GM06990 (cell line): ENCODE measurements around the gene DNAJB9.
"Not testable (repeated sequence)": the region's sequence is repeated elsewhere in the genome, so short reads cannot be mapped to it uniquely, and the experiment has no call there.

Source experiments
- DNase-seq: peaks from one replicate; pipeline ENCODE4 v3.0.0-alpha.2; 2011; ENCODE audit not compliant: insufficient read length; ENCODE audit errors: extremely low read depth
- H3K27me3 ChIP-seq: replicated peaks from 2 replicates; pipeline ENCODE4 v1.6.0; 2011; ENCODE audit warnings: low read length; ENCODE audit not compliant: control insufficient read depth, insufficient read depth
- H3K36me3 ChIP-seq: 2 replicates; pipeline ENCODE4 v1.5.1; 2011; ENCODE audit warnings: low read length; ENCODE audit not compliant: control insufficient read depth, insufficient read depth
- H3K4me3 ChIP-seq: replicated peaks from 2 replicates; pipeline ENCODE4 v1.5.1; 2011; ENCODE audit warnings: low read depth, mild to moderate bottlenecking, control low read depth, low read length
- TF ChIP-seq, protein P1 (sequence below): IDR thresholded peaks from 2 replicates; pipeline ENCODE4 v1.5.1; 2011; ENCODE audit warnings: low read length, control low read depth, mild to moderate bottlenecking, inconsistent platforms; ENCODE audit not compliant: insufficient read depth, poor library complexity, severe bottlenecking

DNAJB9 gene

DNA sequence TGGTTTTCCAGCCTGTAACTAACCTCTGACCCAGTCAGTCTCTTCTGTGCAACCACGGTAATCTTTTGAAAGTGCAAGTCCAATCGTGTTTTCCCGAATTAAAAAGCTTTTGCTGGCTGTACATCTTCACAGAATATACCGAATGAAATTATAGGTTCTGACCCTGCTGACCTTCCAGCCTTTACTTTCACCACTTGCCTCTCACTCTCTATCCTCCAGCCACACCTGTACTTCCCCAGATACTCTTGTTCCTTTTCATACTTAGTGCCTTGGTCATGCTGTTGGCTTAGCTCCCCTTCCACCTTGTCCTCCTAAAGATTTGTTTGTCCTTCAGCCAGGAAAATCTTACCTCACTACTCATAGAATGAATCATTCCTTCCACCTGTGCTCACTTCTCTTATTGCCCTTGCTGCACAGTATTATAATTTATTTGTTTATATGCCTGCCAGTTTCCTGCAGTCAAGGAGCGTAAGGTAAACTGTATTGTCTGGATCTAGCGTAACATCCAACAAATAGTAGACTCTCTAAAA is 41.4 kb upstream of the DNAJB9 start:
- DNase-seq = no peak
- TF ChIP-seq, protein P1, sequence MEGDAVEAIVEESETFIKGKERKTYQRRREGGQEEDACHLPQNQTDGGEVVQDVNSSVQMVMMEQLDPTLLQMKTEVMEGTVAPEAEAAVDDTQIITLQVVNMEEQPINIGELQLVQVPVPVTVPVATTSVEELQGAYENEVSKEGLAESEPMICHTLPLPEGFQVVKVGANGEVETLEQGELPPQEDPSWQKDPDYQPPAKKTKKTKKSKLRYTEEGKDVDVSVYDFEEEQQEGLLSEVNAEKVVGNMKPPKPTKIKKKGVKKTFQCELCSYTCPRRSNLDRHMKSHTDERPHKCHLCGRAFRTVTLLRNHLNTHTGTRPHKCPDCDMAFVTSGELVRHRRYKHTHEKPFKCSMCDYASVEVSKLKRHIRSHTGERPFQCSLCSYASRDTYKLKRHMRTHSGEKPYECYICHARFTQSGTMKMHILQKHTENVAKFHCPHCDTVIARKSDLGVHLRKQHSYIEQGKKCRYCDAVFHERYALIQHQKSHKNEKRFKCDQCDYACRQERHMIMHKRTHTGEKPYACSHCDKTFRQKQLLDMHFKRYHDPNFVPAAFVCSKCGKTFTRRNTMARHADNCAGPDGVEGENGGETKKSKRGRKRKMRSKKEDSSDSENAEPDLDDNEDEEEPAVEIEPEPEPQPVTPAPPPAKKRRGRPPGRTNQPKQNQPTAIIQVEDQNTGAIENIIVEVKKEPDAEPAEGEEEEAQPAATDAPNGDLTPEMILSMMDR = no peak
- no peak overlapping the region for H3K4me3 ChIP-seq

GRCh38 chr7:108529341-108529740 is 40.3 kb upstream of the DNAJB9 start:
- TF ChIP-seq, protein P1 = no peak
- Histone ChIP-seq H3K4me3 (no peak overlapping the region), H3K36me3 (no peaks in the 10 kb centered on the region), H3K27me3 (no peaks in the 10 kb centered on the region)
- DNase-seq = no peak

More for the DNA sequence above, 41.4 kb upstream of the DNAJB9 start:
- Histone ChIP-seq H3K27me3 (no peaks in the 10 kb centered on the region), H3K36me3 (no peaks in the 10 kb centered on the region)

DNA sequence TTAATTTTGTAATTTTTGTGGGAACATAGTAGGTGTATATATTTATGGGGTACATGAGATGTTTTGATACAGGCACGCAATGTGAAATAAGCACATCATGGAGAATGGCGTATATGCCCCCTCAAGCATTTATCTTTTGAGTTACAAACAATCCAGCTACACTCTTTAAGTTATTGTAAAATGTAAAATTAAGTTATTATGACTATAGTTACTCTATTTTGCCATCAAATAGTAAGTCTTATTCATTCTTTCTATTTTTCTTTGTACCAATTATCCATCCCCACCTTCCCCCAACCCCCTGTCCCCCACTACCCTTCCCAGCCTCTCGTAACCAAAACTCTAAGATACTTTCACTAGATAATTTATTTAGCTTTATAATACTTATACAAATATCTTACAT is 36.0 kb upstream of the DNAJB9 start:
- TF ChIP-seq, protein P1 = no peak
- no peaks in the 10 kb centered on the region for H3K36me3 ChIP-seq
- no peak for DNase-seq
- no peak overlapping the region for H3K4me3 ChIP-seq
- no peaks in the 10 kb centered on the region for H3K27me3 ChIP-seq

- Histone ChIP-seq H3K27me3 (no peaks in the 10 kb centered on the region), H3K4me3 (no peak overlapping the region), H3K36me3 (no peaks in the 10 kb centered on the region)
- TF ChIP-seq, protein P1 = no peak
- no peak for DNase-seq
Measured at GRCh38 chr7:108535257-108535656, 34.4 kb upstream of the DNAJB9 start.

- H3K4me3 ChIP-seq = no peak overlapping the region
- TF ChIP-seq, protein P1 = no peak
- no peaks in the 10 kb centered on the region for H3K36me3 ChIP-seq
- no peaks in the 10 kb centered on the region for H3K27me3 ChIP-seq
- no peak for DNase-seq
Measured at GRCh38 chr7:108535744-108536143, 33.9 kb upstream of the DNAJB9 start.

GRCh38 chr7:108537229-108537628 is 32.4 kb upstream of the DNAJB9 start:
- no peak for DNase-seq
- TF ChIP-seq, protein P1 = no peak
- H3K4me3 ChIP-seq = no peak overlapping the region
- no peaks in the 10 kb centered on the region for H3K36me3 ChIP-seq
- no peaks in the 10 kb centered on the region for H3K27me3 ChIP-seq

DNA sequence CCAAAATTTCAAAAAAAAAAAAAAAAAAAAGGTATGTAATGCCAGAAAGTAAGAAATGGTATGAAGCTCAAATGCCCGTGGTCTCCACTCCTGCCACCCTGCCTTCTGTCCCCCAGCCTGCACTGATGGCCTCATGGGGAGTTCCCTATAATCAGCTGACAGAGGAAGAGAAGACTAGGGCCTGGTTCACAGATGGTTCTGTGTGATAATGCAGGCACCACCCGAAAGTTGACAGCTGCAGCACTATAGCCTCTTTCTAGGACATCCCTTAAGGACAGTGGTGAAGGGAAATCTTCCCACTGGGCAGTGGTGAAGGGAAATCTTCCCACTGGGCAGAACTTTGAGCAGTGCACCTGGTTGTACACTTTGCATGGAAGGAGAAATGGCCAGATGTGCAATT is 31.4 kb upstream of the DNAJB9 start:
- H3K4me3 ChIP-seq, H3K36me3 ChIP-seq, H3K27me3 ChIP-seq, DNase-seq: not testable (repeated sequence)

DNA sequence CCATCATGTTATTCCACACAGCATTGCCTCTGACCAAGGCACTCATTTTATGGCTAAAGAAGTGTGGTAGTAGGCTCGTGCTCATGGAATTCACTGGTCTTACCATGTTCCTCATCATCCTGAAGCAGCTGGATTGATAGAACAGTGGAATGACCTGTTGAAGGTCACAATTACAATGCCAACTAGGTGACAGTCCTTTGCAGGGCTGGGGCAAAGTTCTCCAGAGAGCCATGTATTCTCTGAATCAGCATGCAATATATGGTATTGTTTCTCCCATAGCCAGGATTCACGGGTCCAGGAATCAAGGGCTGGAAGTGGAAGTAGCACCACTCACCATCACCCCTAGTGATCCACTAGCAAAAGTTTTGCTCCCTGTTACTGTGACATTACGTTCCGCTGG is 31.0 kb upstream of the DNAJB9 start:
- DNase-seq, H3K4me3 ChIP-seq, H3K27me3 ChIP-seq, H3K36me3 ChIP-seq: not testable (repeated sequence)
